ENCODE results near the gene RAB29.
A peak's percentile ranks its signal among the peaks of the same experiment; 100 is the strongest.
"Not testable (repeated sequence)": the region's sequence is repeated elsewhere in the genome, so short reads cannot be mapped to it uniquely, and the experiment has no call there.

The RAB29 gene

DNA sequence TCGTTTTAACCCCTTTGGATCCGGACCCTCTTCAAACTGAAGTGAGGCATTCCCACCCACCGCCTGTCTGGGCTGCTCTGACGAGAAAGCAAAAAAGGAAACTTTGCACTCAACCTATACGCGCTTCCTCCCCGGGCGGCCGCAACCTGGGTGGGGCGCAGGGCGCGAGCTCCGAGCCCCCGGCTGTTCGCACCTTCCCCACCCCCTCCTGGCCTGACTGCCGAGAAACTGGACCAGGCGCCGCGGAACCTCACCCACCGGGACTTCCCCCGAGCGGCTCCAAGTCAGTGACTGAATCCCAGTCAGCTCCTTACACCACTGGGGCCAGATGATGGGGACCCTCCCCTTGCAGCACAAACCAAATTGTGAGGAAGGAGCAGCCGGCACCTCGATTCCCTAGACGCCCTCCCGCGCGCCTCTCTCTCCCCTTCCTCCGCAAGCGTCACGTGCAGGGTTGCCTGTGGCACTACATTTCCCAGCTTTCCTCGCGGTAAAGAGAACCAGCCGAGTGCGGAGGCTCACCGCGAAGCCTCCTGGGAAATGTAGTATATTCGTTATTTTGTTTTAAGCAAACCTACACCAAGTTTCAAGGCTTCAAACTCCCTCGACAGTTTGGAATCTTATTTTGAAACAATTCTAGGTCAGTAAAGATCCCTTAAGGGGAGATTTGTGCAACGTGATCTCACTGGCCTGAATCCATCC lies at the start of gene RAB29:
RAB29 (minus strand) TSS at position 468 of the 702 bp plus-strand sequence. CDS start 526 bp downstream, outside the sequence.
- peak; percentile 85 for DNase-seq (ENCODE audit: extremely low read depth, insufficient read length)
- TF ChIP-seq, protein P1, sequence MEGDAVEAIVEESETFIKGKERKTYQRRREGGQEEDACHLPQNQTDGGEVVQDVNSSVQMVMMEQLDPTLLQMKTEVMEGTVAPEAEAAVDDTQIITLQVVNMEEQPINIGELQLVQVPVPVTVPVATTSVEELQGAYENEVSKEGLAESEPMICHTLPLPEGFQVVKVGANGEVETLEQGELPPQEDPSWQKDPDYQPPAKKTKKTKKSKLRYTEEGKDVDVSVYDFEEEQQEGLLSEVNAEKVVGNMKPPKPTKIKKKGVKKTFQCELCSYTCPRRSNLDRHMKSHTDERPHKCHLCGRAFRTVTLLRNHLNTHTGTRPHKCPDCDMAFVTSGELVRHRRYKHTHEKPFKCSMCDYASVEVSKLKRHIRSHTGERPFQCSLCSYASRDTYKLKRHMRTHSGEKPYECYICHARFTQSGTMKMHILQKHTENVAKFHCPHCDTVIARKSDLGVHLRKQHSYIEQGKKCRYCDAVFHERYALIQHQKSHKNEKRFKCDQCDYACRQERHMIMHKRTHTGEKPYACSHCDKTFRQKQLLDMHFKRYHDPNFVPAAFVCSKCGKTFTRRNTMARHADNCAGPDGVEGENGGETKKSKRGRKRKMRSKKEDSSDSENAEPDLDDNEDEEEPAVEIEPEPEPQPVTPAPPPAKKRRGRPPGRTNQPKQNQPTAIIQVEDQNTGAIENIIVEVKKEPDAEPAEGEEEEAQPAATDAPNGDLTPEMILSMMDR (IDR thresholded peaks at IDR 0.05; ENCODE audit: insufficient read depth, low read length, poor library complexity, severe bottlenecking): no peak
- Histone ChIP-seq H3K4me3 (replicated peaks; ENCODE audit: low read depth, low read length) (peak within 1 kb of the TSS; percentile 84), H3K36me3 (ENCODE audit: control insufficient read depth, insufficient read depth, low read length) (no peaks in the 10 kb centered on the region; the same call in 1 of the 2 replicates), H3K27me3 (replicated peaks; ENCODE audit: control insufficient read depth, insufficient read depth, low read length) (no peaks in the 10 kb centered on the region)

- no peak overlapping the region for H3K4me3 ChIP-seq (replicated peaks; ENCODE audit: low read depth, low read length)
- no peaks in the 10 kb centered on the region; the same call in 1 of the 2 replicates for H3K27me3 ChIP-seq (replicated peaks; ENCODE audit: control insufficient read depth, insufficient read depth, low read length)
- no peak for DNase-seq (ENCODE audit: extremely low read depth, insufficient read length)
- no peaks in the 10 kb centered on the region for H3K36me3 ChIP-seq (ENCODE audit: control insufficient read depth, insufficient read depth, low read length)
- TF ChIP-seq, protein P1 (IDR thresholded peaks at IDR 0.05; ENCODE audit: insufficient read depth, low read length, poor library complexity, severe bottlenecking): no peak
Measured at GRCh38 chr1:205824180-205824579, 48.9 kb upstream of the RAB29 start.

DNA sequence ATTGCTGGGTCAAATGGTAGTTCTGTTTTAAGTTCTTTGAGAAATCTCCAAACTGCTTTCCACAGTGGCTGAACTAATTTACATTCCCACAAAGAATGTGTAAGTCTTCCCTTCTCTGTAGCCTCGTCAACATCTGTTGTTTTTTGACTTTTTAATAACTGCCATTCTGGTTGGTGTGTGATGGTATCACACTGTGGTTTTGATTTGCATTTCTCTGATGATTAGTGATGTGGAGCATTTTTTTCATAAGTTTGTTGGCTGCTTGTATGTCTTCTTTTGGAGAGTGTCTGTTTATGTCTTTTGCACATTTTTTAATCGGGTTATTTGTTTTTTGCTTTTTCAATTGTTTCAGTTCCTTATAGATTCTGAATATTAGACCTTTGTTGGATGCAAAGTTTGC lies 48.0 kb upstream of the RAB29 start:
- not testable (repeated sequence) for DNase-seq (ENCODE audit: extremely low read depth, insufficient read length); H3K27me3 ChIP-seq (replicated peaks; ENCODE audit: control insufficient read depth, insufficient read depth, low read length); H3K4me3 ChIP-seq (replicated peaks; ENCODE audit: low read depth, low read length); H3K36me3 ChIP-seq (ENCODE audit: control insufficient read depth, insufficient read depth, low read length)

DNA sequence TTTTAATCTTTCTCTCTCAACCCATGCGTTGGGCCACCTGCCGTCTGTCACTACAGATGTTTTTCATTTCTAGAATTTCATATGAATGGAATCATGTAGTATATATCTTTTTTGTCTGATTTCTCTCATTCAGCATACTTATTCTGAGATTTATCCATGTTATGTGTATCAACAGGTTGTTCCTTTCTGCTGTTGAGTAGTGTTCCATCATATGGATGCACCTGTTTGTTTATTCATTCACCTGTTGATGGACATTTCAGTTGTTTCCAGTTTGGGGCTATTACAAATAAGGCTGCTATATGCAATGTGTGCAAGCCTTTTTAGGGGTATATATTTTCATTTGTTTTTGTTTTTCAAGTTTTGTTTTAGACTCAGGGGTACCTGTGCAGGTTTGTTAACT lies 47.1 kb upstream of the RAB29 start:
- no peaks in the 10 kb centered on the region; the same call in 1 of the 2 replicates for H3K27me3 ChIP-seq (replicated peaks; ENCODE audit: control insufficient read depth, insufficient read depth, low read length)
- no peak overlapping the region for H3K4me3 ChIP-seq (replicated peaks; ENCODE audit: low read depth, low read length)
- TF ChIP-seq, protein P1 (IDR thresholded peaks at IDR 0.05; ENCODE audit: insufficient read depth, low read length, poor library complexity, severe bottlenecking): no peak
- no peak for DNase-seq (ENCODE audit: extremely low read depth, insufficient read length)
- H3K36me3 ChIP-seq (ENCODE audit: control insufficient read depth, insufficient read depth, low read length): no peaks in the 10 kb centered on the region

- TF ChIP-seq, protein P1 (IDR thresholded peaks at IDR 0.05; ENCODE audit: insufficient read depth, low read length, poor library complexity, severe bottlenecking): no peak
- no peak for DNase-seq (ENCODE audit: extremely low read depth, insufficient read length)
- no peaks in the 10 kb centered on the region for H3K36me3 ChIP-seq (ENCODE audit: control insufficient read depth, insufficient read depth, low read length)
- H3K4me3 ChIP-seq (replicated peaks; ENCODE audit: low read depth, low read length): no peak overlapping the region
- no peaks in the 10 kb centered on the region; the same call in 1 of the 2 replicates for H3K27me3 ChIP-seq (replicated peaks; ENCODE audit: control insufficient read depth, insufficient read depth, low read length)
Measured at GRCh38 chr1:205817988-205818387, 42.7 kb upstream of the RAB29 start.

DNA sequence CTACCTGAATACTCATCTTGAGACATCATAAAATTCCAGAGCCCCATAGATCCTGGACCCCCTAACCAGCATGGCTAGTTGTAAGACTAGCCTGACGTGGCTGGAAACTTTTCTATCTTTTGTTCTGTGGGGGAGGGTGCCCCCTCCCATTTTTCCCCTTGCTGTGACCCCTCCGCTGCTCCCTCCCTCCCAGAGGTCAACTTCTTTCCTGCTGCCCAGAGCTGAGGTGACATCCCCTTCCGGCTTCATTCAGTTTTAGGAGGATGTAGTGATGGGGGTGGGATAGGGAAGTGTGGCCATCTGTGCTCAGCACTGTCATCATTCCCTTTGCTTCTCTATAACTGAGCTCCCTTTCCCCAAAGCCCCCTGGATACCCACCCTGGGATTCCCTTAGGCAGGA lies 42.1 kb upstream of the RAB29 start:
- DNase-seq (ENCODE audit: extremely low read depth, insufficient read length): no peak
- Histone ChIP-seq H3K36me3 (ENCODE audit: control insufficient read depth, insufficient read depth, low read length) (no peaks in the 10 kb centered on the region), H3K27me3 (replicated peaks; ENCODE audit: control insufficient read depth, insufficient read depth, low read length) (no peaks in the 10 kb centered on the region; the same call in 1 of the 2 replicates), H3K4me3 (replicated peaks; ENCODE audit: low read depth, low read length) (no peak overlapping the region)
- TF ChIP-seq, protein P1 (IDR thresholded peaks at IDR 0.05; ENCODE audit: insufficient read depth, low read length, poor library complexity, severe bottlenecking): no peak
